CD8-positive, alpha-beta memory T cell (primary cell): ENCODE data around the gene GPR176. TPM values are rescaled to one million over a fixed set of nuclear protein-coding genes. Genes with fewer than 3 reads are reported as not detected.

ENCODE experiments used
- CTCF ChIA-PET: fragments of 350-600 bp; sonication (Branson Sonifier 250); formaldehyde crosslinking; loops from one replicate; lab custom pipeline; 2021; ENCODE audit warnings: antibody characterized with exemption; lab: Charles Lee
- POLR2A ChIA-PET: fragments of 350-600 bp; sonication (Branson Sonifier 250); formaldehyde crosslinking; loops from one replicate; lab custom pipeline; 2021; ENCODE audit warnings: antibody characterized with exemption; lab: Charles Lee
- DNase-seq, 5 donors: peaks; one replicate each; pipeline versions ENCODE4 v3.0.0 to v3.0.0-alpha.2; 2020 to 2022; ENCODE audit warnings: mixed read lengths in 1 of 5
- H3K27ac ChIP-seq: one replicate; pipeline ENCODE4 v1.7.0; 2013; ENCODE audit warnings: low read depth, mild to moderate bottlenecking, low read length, moderate library complexity
- H3K27me3 ChIP-seq: 2 replicates; pipeline ENCODE4 v1.7.0; 2013; ENCODE audit warnings: low read length, mild to moderate bottlenecking; ENCODE audit not compliant: insufficient read depth, poor library complexity, severe bottlenecking
- H3K36me3 ChIP-seq: 2 replicates; pipeline ENCODE4 v1.7.0; 2013; ENCODE audit warnings: mild to moderate bottlenecking, low read length, moderate library complexity; ENCODE audit not compliant: insufficient read depth
- H3K4me1 ChIP-seq: 2 replicates; pipeline ENCODE4 v1.7.0; 2013; ENCODE audit warnings: mild to moderate bottlenecking, low read length, moderate library complexity; ENCODE audit not compliant: insufficient read depth
- H3K4me3 ChIP-seq: 2 replicates; pipeline ENCODE4 v1.7.0; 2013; ENCODE audit warnings: mild to moderate bottlenecking, low read length
- H3K9me3 ChIP-seq: 2 replicates; pipeline ENCODE4 v1.7.0; 2013; ENCODE audit warnings: mild to moderate bottlenecking, low read length
- H3K27ac Mint-ChIP-seq, 8 donors: one replicate each; pipeline ENCODE4 v1.8.0; 2020 to 2021; ENCODE audit warnings: mixed read lengths in 8 of 8, mild to moderate bottlenecking in 6 of 8, inconsistent platforms in 3 of 8, moderate library complexity in 3 of 8
- H3K27me3 Mint-ChIP-seq, 2 donors: one replicate each; pipeline ENCODE4 v1.8.0; 2020 to 2021; ENCODE audit warnings: mixed read lengths in 2 of 2, mild to moderate bottlenecking in 1 of 2, moderate library complexity in 1 of 2
- H3K36me3 Mint-ChIP-seq, 3 donors: one replicate each; pipeline ENCODE4 v1.8.0; 2020 to 2021; ENCODE audit warnings: mixed read lengths in 3 of 3, inconsistent platforms in 1 of 3, mild to moderate bottlenecking in 1 of 3
- H3K4me1 Mint-ChIP-seq, 3 donors: one replicate each; pipeline ENCODE4 v1.8.0; 2020 to 2021; ENCODE audit warnings: mixed read lengths in 3 of 3, inconsistent platforms in 1 of 3, mild to moderate bottlenecking in 1 of 3
- H3K4me3 Mint-ChIP-seq, 7 donors: one replicate each; pipeline ENCODE4 v1.8.0; 2020 to 2021; ENCODE audit warnings: mixed read lengths in 7 of 7, mild to moderate bottlenecking in 6 of 7, moderate library complexity in 4 of 7, inconsistent platforms in 2 of 7
- H3K9me3 Mint-ChIP-seq, 5 donors: one replicate each; pipeline ENCODE4 v1.8.0; 2020 to 2022; ENCODE audit warnings: mixed read lengths in 5 of 5, mild to moderate bottlenecking in 3 of 5, moderate library complexity in 2 of 5, inconsistent platforms in 1 of 5
- polyA plus RNA-seq: library from polyadenylated mRNA; unstranded; fragments of 300-500 nt; fragmentation: Illumina TruSeq; gene quantifications from one replicate; pipeline ENCODE4 v1.2.3, GENCODE V29; 2021
- total RNA-seq, 2 experiments: library from RNA; stranded (reverse); gene quantifications; one replicate each; pipeline ENCODE4 v1.2.3, GENCODE V29; 2021

GPR176 gene
- total and polyA plus RNA-seq, 3 experiments from 2014 or later: 0.20 TPM; not detected in 2

- DNase-seq: no peak
- H3K27ac ChIP-seq: no peak overlapping the region
- Mint-ChIP-seq H3K27ac (no peak overlapping the region), H3K36me3 (peaks cover 2 to 4% (median 3%) of the 10 kb centered on the region in 3 donors), H3K9me3 (no peaks in the 10 kb centered on the region), H3K27me3 (peaks cover 5 to 8% of the 10 kb centered on the region in 2 donors), H3K4me3 (no peak overlapping the region), H3K4me1 (peaks cover 21 to 36% (median 25%) of the 10 kb centered on the region in 3 donors)
- no peak overlapping the region for H3K4me3 ChIP-seq
- CTCF ChIA-PET: interaction anchor here (1.3 kb wide), 1 partner anchor 184 kb away, joined by 3 read pairs; no protein-coding TSS in a partner anchor
- H3K27me3 ChIP-seq: no peaks in the 10 kb centered on the region
- no peaks in the 10 kb centered on the region for H3K36me3 ChIP-seq
- POLR2A ChIA-PET: no interaction called here
- H3K4me1 ChIP-seq: peaks cover 13% of the 10 kb centered on the region
- H3K9me3 ChIP-seq: no peaks in the 10 kb centered on the region
These were observed 142.6 kb downstream of the GPR176 start for GRCh38 chr15:39777496-39777895.

GRCh38 chr15:39776068-39776467 lies 144.0 kb downstream of the GPR176 start:
- H3K27ac ChIP-seq: no peak overlapping the region

GRCh38 chr15:39774688-39775267 lies 145.3 kb downstream of the GPR176 start:
- peak overlapping the region; percentile 9 to 72 (median 25) for H3K4me3 Mint-ChIP-seq
- Histone ChIP-seq H3K4me3 (no peak overlapping the region), H3K27me3 (no peaks in the 10 kb centered on the region), H3K36me3 (no peaks in the 10 kb centered on the region), H3K27ac (no peak overlapping the region), H3K9me3 (no peaks in the 10 kb centered on the region), H3K4me1 (peaks cover 6% of the 10 kb centered on the region)
- H3K27me3 Mint-ChIP-seq: peaks cover 5 to 8% of the 10 kb centered on the region in 2 donors
- H3K9me3 Mint-ChIP-seq: no peaks in the 10 kb centered on the region
- peaks cover 0 to 4% (median 2%) of the 10 kb centered on the region in 3 donors for H3K36me3 Mint-ChIP-seq
- DNase-seq: peak in 4 of 5 donors; percentile 16 to 76 (median 56)
- peak overlapping the region in 6 of 8 donors; percentile 21 to 80 (median 52) for H3K27ac Mint-ChIP-seq
- H3K4me1 Mint-ChIP-seq: peaks cover 12 to 19% (median 17%) of the 10 kb centered on the region in 3 donors
- ChIA-PET CTCF (interaction anchor here (0.7 to 1.5 kb wide), 5 partner anchors 89 to 1084 kb away, joined by 3 to 5 read pairs (median 3); partner anchors contain the start of gene THBS1), POLR2A (interaction anchor here (0.7 to 1.2 kb wide), 4 partner anchors 8 to 1543 kb away, joined by 4 to 6 read pairs (median 5); partner anchors contain the start of gene FSIP1)

More at GRCh38 chr15:39776068-39776467, 144.0 kb downstream of the GPR176 start:
- no peaks in the 10 kb centered on the region for H3K9me3 Mint-ChIP-seq
- ChIA-PET POLR2A (interaction anchor here (0.6 kb wide), 1 partner anchor 328 kb away, joined by 3 read pairs; no protein-coding TSS in a partner anchor), CTCF (no interaction called here)
- H3K4me1 Mint-ChIP-seq: peaks cover 12 to 22% (median 17%) of the 10 kb centered on the region in 3 donors
- no peak overlapping the region for H3K4me3 Mint-ChIP-seq
- H3K27me3 Mint-ChIP-seq: peaks cover 5 to 8% of the 10 kb centered on the region in 2 donors
- H3K36me3 ChIP-seq: no peaks in the 10 kb centered on the region
- no peak overlapping the region for H3K4me3 ChIP-seq
- H3K4me1 ChIP-seq: peaks cover 6% of the 10 kb centered on the region
- no peak overlapping the region for H3K27ac Mint-ChIP-seq
- H3K36me3 Mint-ChIP-seq: peaks cover 0 to 4% (median 2%) of the 10 kb centered on the region in 3 donors
- no peaks in the 10 kb centered on the region for H3K9me3 ChIP-seq
- DNase-seq: no peak
- H3K27me3 ChIP-seq: no peaks in the 10 kb centered on the region

GRCh38 chr15:39770748-39771689 lies 149.0 kb downstream of the GPR176 start:
- peaks cover 12 to 19% (median 17%) of the 10 kb centered on the region in 3 donors for H3K4me1 Mint-ChIP-seq
- H3K36me3 Mint-ChIP-seq: peaks cover 0 to 4% (median 0%) of the 10 kb centered on the region in 3 donors
- CTCF ChIA-PET: interaction anchor here (1.1 to 2.3 kb wide), 3 partner anchors 12 to 574 kb away, joined by 3 to 6 read pairs (median 4); partner anchors contain the start of gene FSIP1
- H3K36me3 ChIP-seq: no peaks in the 10 kb centered on the region
- H3K27ac ChIP-seq: no peak overlapping the region
- no peak for DNase-seq
- no peaks in the 10 kb centered on the region for H3K9me3 Mint-ChIP-seq
- H3K27me3 Mint-ChIP-seq: peaks cover 0 to 2% of the 10 kb centered on the region in 2 donors
- POLR2A ChIA-PET: no interaction called here
- no peaks in the 10 kb centered on the region for H3K27me3 ChIP-seq
- peak overlapping the region in 1 of 8 donors; percentile 66 for H3K27ac Mint-ChIP-seq
- H3K9me3 ChIP-seq: no peaks in the 10 kb centered on the region
- no peak overlapping the region for H3K4me3 ChIP-seq
- peaks cover 6% of the 10 kb centered on the region for H3K4me1 ChIP-seq
- H3K4me3 Mint-ChIP-seq: no peak overlapping the region

GRCh38 chr15:39767921-39768320 lies 152.1 kb downstream of the GPR176 start:
- H3K27ac Mint-ChIP-seq: peak overlapping the region in 1 of 8 donors; percentile 38
- DNase-seq: no peak
- Histone ChIP-seq H3K27me3 (no peaks in the 10 kb centered on the region), H3K27ac (no peak overlapping the region), H3K4me1 (no peaks in the 10 kb centered on the region), H3K4me3 (no peak overlapping the region), H3K9me3 (no peaks in the 10 kb centered on the region), H3K36me3 (no peaks in the 10 kb centered on the region)
- H3K9me3 Mint-ChIP-seq: no peaks in the 10 kb centered on the region
- H3K27me3 Mint-ChIP-seq: no peaks in the 10 kb centered on the region
- no peak overlapping the region for H3K4me3 Mint-ChIP-seq
- H3K4me1 Mint-ChIP-seq: peaks cover 0 to 3% (median 0%) of the 10 kb centered on the region in 3 donors
- ChIA-PET CTCF (interaction anchor here (1.6 to 1.8 kb wide), 2 partner anchors 11 to 82 kb away, joined by 4 to 5 read pairs; no protein-coding TSS in a partner anchor), POLR2A (no interaction called here)
- H3K36me3 Mint-ChIP-seq: no peaks in the 10 kb centered on the region

- H3K4me3 Mint-ChIP-seq: no peak overlapping the region
- H3K4me3 ChIP-seq: no peak overlapping the region
- H3K4me1 ChIP-seq: no peaks in the 10 kb centered on the region
- CTCF ChIA-PET: interaction anchor here (8.9 kb wide), 1 partner anchor 177 kb away, joined by 116 read pairs; the partner anchor contains the start of gene THBS1
- H3K27me3 ChIP-seq: no peaks in the 10 kb centered on the region
- no peaks in the 10 kb centered on the region for H3K36me3 ChIP-seq
- no peaks in the 10 kb centered on the region for H3K4me1 Mint-ChIP-seq
- no peak overlapping the region for H3K27ac Mint-ChIP-seq
- H3K9me3 ChIP-seq: no peaks in the 10 kb centered on the region
- no peak overlapping the region for H3K27ac ChIP-seq
- POLR2A ChIA-PET: no interaction called here
- no peak for DNase-seq
- H3K9me3 Mint-ChIP-seq: no peaks in the 10 kb centered on the region
- peaks cover 0 to 3% of the 10 kb centered on the region in 2 donors for H3K27me3 Mint-ChIP-seq
- peaks cover 0 to 3% (median 0%) of the 10 kb centered on the region in 3 donors for H3K36me3 Mint-ChIP-seq
These were observed 159.1 kb downstream of the GPR176 start for GRCh38 chr15:39761006-39761405.

- Histone ChIP-seq H3K4me1 (no peaks in the 10 kb centered on the region), H3K27me3 (no peaks in the 10 kb centered on the region), H3K27ac (no peak overlapping the region), H3K36me3 (no peaks in the 10 kb centered on the region), H3K4me3 (no peak overlapping the region), H3K9me3 (no peaks in the 10 kb centered on the region)
- DNase-seq: peak in 3 of 5 donors; percentile 6 to 42 (median 32)
- POLR2A ChIA-PET: interaction anchor here (0.6 to 1.7 kb wide), 4 partner anchors 26 to 163 kb away, joined by 3 to 12 read pairs (median 4); partner anchors contain the start of gene FSIP1
- CTCF ChIA-PET: interaction anchor here (0.8 to 8.9 kb wide), 33 partner anchors 10 to 1317 kb away, joined by 3 to 116 read pairs (median 4); partner anchors contain the start of genes FSIP1 and THBS1
- Mint-ChIP-seq H3K4me1 (peaks cover 0 to 11% (median 0%) of the 10 kb centered on the region in 3 donors), H3K36me3 (no peaks in the 10 kb centered on the region), H3K27me3 (peaks cover 0 to 3% of the 10 kb centered on the region in 2 donors), H3K27ac (no peak overlapping the region), H3K4me3 (no peak overlapping the region), H3K9me3 (no peaks in the 10 kb centered on the region)
These were observed 163.1 kb downstream of the GPR176 start for GRCh38 chr15:39756806-39757522.
